ENCODE results near the gene ARHGAP11A.

The ARHGAP11A gene

DNA sequence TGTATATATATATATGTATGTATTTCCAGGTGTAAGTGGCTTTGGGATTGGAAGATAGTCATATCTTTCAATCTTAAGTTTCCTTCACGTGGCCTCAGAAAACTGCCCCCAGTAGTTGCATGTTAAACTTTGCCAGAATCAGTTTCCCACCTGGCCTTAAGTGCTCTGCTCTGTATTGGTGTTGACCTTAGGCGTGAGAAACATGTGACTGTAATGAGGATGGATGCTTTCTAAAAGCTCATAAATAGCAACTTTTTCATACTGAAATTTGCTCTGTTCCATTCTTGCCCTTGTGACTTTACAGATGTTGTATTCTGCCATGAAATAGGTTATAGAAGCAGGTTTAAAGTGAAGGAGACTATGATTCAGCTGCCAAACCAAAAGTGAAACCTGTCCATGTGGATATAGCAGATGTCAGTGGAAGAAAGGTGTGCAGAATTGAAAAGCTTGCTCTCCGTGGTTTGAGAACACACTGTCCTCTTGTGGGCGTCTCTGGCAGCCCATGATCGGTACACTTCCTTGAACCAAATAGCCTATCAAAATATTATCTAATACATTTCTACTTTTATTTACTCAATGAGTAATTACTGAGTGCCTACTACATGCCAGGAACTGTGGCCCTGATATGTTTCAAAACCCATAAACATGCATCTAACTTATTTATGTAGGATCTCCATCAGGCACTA is 42.0 kb downstream of the ARHGAP11A start:
- H3K4me1 ChIP-seq (ENCODE audit: low read length): peaks cover 2% of the 10 kb centered on the region
- no peak overlapping the region for H3K4me2 ChIP-seq (ENCODE audit: low read length)
- H3K27ac ChIP-seq (ENCODE audit: low read length): no peak overlapping the region
- no peaks in the 10 kb centered on the region for H3K79me2 ChIP-seq (ENCODE audit: low read length)
- no peak overlapping the region for H3K4me3 ChIP-seq (ENCODE audit: low read length)
- no peaks in the 10 kb centered on the region for H3K27me3 ChIP-seq (ENCODE audit: low read depth, low read length)
- no peak overlapping the region for H3K9ac ChIP-seq (ENCODE audit: low read length)
- H3K9me3 ChIP-seq (ENCODE audit: insufficient read depth, low read length): no peaks in the 10 kb centered on the region
- TF ChIP-seq, protein P1, sequence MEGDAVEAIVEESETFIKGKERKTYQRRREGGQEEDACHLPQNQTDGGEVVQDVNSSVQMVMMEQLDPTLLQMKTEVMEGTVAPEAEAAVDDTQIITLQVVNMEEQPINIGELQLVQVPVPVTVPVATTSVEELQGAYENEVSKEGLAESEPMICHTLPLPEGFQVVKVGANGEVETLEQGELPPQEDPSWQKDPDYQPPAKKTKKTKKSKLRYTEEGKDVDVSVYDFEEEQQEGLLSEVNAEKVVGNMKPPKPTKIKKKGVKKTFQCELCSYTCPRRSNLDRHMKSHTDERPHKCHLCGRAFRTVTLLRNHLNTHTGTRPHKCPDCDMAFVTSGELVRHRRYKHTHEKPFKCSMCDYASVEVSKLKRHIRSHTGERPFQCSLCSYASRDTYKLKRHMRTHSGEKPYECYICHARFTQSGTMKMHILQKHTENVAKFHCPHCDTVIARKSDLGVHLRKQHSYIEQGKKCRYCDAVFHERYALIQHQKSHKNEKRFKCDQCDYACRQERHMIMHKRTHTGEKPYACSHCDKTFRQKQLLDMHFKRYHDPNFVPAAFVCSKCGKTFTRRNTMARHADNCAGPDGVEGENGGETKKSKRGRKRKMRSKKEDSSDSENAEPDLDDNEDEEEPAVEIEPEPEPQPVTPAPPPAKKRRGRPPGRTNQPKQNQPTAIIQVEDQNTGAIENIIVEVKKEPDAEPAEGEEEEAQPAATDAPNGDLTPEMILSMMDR (IDR thresholded peaks at IDR 0.05; ENCODE audit: low read depth, low read length): peak; percentile 14; the same call in 1 of the 2 replicates
- no peak for TF ChIP-seq EZH2phosphoT487 (IDR thresholded peaks at IDR 0.05; ENCODE audit: low read depth)
- peaks cover under 1% of the 10 kb centered on the region for H4K20me1 ChIP-seq (ENCODE audit: insufficient read depth, low read length)
- peaks cover 44% of the 10 kb centered on the region for H3K36me3 ChIP-seq (replicated peaks; ENCODE audit: low read depth, low read length)
- H2AFZ ChIP-seq (ENCODE audit: low read depth, low read length): no peak overlapping the region

DNA sequence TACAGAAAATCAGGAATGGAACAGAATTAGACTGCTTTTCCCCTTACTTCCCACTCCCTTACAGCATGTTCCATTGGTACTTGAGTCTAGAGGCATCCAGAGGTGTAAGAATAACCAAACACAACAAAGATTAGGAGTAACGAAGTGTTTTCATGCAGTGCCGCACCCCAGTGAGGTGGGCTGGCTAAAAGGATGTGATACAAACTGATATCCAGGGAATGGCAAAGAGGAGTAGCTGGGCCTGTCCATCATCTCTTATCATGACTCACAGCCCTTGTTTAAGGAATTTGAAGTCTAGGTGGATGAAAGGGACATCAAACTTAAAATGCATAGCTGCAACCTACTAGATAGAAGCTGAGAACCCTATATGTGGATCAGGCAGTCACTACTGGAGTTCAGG is 42.6 kb downstream of the ARHGAP11A start:
- Histone ChIP-seq H4K20me1 (ENCODE audit: insufficient read depth, low read length) (no peaks in the 10 kb centered on the region; the same call in 1 of the 2 replicates), H3K36me3 (replicated peaks; ENCODE audit: low read depth, low read length) (peaks cover 44% of the 10 kb centered on the region), H3K4me1 (ENCODE audit: low read length) (no peaks in the 10 kb centered on the region), H3K4me2 (ENCODE audit: low read length) (no peak overlapping the region), H3K9me3 (ENCODE audit: insufficient read depth, low read length) (no peaks in the 10 kb centered on the region), H3K9ac (ENCODE audit: low read length) (no peak overlapping the region), H3K4me3 (ENCODE audit: low read length) (no peak overlapping the region), H3K27ac (ENCODE audit: low read length) (no peak overlapping the region), H2AFZ (ENCODE audit: low read depth, low read length) (no peak overlapping the region), H3K27me3 (ENCODE audit: low read depth, low read length) (no peaks in the 10 kb centered on the region), H3K79me2 (ENCODE audit: low read length) (no peaks in the 10 kb centered on the region)
- TF ChIP-seq, protein P1 (IDR thresholded peaks at IDR 0.05; ENCODE audit: low read depth, low read length): no peak
- TF ChIP-seq EZH2phosphoT487 (IDR thresholded peaks at IDR 0.05; ENCODE audit: low read depth): no peak

DNA sequence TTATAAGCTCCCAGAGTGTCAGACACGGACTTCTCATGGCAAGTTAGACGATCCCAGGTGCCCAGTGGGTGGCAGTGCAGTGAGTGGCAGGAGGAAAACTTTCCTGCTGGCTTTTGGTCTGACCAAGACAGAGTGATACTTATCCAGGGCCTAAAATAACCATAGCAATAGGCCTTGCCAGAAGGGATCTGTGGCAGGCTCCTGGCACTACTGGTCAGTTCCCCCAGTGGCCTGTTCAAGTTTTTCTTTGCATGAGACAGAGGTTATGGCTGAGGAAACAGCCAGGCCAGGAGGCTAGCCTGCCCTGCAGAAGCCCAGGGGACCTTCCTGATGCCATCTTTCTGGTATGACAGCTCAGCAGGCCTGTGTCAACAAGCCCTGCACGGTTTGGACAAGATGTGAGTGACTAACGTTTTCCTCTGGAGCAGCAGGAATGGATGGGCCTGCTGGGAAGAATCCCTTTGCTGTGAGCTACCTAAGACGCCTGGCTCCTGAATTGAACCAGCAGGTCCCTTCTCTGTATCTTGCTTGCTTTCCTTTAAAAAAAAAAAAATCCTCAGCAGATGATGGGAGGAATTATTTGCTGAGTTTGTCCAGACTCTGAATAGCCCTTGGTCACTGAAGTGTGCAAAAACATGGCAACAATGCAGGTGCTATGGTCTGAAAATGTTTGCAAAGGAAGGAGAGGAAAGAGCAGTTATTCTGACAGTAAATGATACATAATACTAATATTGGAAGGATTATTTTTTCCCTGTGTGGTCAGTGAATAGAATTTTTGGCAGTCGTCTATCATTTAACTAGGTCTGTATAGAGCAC is 44.2 kb downstream of the ARHGAP11A start:
- H3K9me3 ChIP-seq (ENCODE audit: insufficient read depth, low read length): no peaks in the 10 kb centered on the region
- H3K9ac ChIP-seq (ENCODE audit: low read length): no peak overlapping the region
- no peak overlapping the region for H3K4me3 ChIP-seq (ENCODE audit: low read length)
- TF ChIP-seq, protein P1 (IDR thresholded peaks at IDR 0.05; ENCODE audit: low read depth, low read length): no peak
- TF ChIP-seq EZH2phosphoT487 (IDR thresholded peaks at IDR 0.05; ENCODE audit: low read depth): no peak
- H3K79me2 ChIP-seq (ENCODE audit: low read length): no peaks in the 10 kb centered on the region
- no peaks in the 10 kb centered on the region for H3K4me1 ChIP-seq (ENCODE audit: low read length)
- no peaks in the 10 kb centered on the region for H3K27me3 ChIP-seq (ENCODE audit: low read depth, low read length)
- H3K36me3 ChIP-seq (replicated peaks; ENCODE audit: low read depth, low read length): peaks cover 44% of the 10 kb centered on the region
- no peak overlapping the region for H3K4me2 ChIP-seq (ENCODE audit: low read length)
- H3K27ac ChIP-seq (ENCODE audit: low read length): no peak overlapping the region
- no peaks in the 10 kb centered on the region; the same call in 1 of the 2 replicates for H4K20me1 ChIP-seq (ENCODE audit: insufficient read depth, low read length)
- H2AFZ ChIP-seq (ENCODE audit: low read depth, low read length): no peak overlapping the region

DNA sequence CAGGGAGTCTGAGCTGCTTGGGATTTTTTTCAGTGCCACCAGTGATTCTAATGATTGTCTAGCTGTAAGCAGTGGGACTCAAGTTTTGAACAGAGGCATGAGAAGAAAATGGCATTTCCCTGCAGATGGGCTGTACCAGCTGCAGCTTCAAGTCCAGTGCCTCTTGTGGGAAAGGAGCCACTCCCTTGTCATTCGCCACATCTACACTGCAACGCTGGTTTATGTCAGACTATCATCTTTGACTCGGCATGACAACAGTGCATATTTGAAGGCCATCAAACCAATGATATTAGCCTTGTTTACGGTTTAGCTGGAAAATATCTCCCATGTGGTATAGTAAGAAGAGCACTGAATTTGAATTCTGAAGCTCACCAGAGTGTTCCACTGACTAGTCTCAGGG is 48.4 kb downstream of the ARHGAP11A start:
- TF ChIP-seq, protein P1 (IDR thresholded peaks at IDR 0.05; ENCODE audit: low read depth, low read length): no peak
- no peak for TF ChIP-seq EZH2phosphoT487 (IDR thresholded peaks at IDR 0.05; ENCODE audit: low read depth)
- no peaks in the 10 kb centered on the region for H3K27me3 ChIP-seq (ENCODE audit: low read depth, low read length)
- H3K79me2 ChIP-seq (ENCODE audit: low read length): no peaks in the 10 kb centered on the region
- H3K4me3 ChIP-seq (ENCODE audit: low read length): no peak overlapping the region
- H2AFZ ChIP-seq (ENCODE audit: low read depth, low read length): no peak overlapping the region
- H3K4me2 ChIP-seq (ENCODE audit: low read length): no peak overlapping the region
- no peak overlapping the region for H3K27ac ChIP-seq (ENCODE audit: low read length)
- no peaks in the 10 kb centered on the region for H4K20me1 ChIP-seq (ENCODE audit: insufficient read depth, low read length)
- H3K36me3 ChIP-seq (replicated peaks; ENCODE audit: low read depth, low read length): peaks cover 30% of the 10 kb centered on the region
- no peak overlapping the region for H3K9ac ChIP-seq (ENCODE audit: low read length)
- H3K9me3 ChIP-seq (ENCODE audit: insufficient read depth, low read length): no peaks in the 10 kb centered on the region
- H3K4me1 ChIP-seq (ENCODE audit: low read length): no peaks in the 10 kb centered on the region

All from OCI-LY3 (cell line).